ENCODE measurements around the gene RTF2.

DNA sequence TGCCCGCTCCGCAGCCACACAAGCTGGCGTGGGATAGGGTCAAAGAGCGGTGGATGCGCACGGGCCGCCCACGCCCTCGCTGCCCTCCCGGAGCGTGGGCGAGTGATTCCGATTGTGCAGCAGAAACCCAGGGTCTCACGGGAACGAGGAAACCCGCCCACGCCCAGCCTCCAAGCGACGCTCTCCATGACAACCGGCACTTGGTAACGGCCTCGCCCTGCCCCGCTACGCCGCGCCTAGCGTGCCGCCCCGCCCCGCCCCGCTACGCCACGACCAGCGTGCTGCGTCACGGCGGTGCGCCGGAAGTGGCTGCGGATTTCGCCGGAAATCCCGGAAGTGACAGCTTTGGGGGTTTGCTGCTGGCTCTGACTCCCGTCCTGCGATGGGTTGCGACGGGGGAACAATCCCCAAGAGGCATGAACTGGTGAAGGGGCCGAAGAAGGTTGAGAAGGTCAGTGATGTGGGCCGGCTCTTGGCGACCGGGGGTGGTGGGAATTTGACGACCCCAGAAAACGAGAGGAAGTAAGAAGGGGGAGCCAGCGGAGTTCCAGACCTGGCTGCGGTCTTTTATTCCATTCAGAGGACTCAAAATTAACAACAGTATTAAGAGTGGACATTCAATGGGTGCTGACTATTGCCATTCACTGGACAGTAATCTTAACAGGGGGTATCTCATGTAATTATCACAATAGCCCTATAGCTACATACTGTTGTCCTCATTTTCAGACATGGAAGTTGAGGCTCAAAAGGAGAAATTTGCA lies at the start of gene RTF2:
- TF ChIP-seq, protein P1, sequence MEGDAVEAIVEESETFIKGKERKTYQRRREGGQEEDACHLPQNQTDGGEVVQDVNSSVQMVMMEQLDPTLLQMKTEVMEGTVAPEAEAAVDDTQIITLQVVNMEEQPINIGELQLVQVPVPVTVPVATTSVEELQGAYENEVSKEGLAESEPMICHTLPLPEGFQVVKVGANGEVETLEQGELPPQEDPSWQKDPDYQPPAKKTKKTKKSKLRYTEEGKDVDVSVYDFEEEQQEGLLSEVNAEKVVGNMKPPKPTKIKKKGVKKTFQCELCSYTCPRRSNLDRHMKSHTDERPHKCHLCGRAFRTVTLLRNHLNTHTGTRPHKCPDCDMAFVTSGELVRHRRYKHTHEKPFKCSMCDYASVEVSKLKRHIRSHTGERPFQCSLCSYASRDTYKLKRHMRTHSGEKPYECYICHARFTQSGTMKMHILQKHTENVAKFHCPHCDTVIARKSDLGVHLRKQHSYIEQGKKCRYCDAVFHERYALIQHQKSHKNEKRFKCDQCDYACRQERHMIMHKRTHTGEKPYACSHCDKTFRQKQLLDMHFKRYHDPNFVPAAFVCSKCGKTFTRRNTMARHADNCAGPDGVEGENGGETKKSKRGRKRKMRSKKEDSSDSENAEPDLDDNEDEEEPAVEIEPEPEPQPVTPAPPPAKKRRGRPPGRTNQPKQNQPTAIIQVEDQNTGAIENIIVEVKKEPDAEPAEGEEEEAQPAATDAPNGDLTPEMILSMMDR (IDR thresholded peaks at IDR 0.05), result no peak
- TF ChIP-seq POLR2A (IDR thresholded peaks at IDR 0.05), result peak in 1 of 2 donors; percentile 26
- TF ChIP-seq EP300 (IDR thresholded peaks at IDR 0.05), result no peak
- TF ChIP-seq POLR2AphosphoS5 (IDR thresholded peaks at IDR 0.05), result peak; percentile 76 to 89 (median 88)

Measured in sigmoid colon (tissue), 4 donors.